Umbilical cord (tissue), 2 donors: ENCODE measurements around the gene HOATZ. TPM values are rescaled to one million over a fixed set of nuclear protein-coding genes. Genes with fewer than 3 reads are reported as not detected.

ENCODE experiments used
- DNase-seq: peaks from one replicate; pipeline ENCODE4 v3.0.0-alpha.2; 2015; ENCODE audit warnings: low spot score
- total RNA-seq: library from RNA; depleted of rRNA; stranded (reverse); fragments of >200 nt; gene quantifications from one replicate; pipeline ENCODE4 v1.2.3, GENCODE V29; 2014; ENCODE audit warnings: low replicate concordance; ENCODE audit not compliant: insufficient read depth

The HOATZ gene
- total RNA-seq, 1 donor from 2014 or later = 0.72 TPM

GRCh38 chr11:111549196-111549868 lies 34.8 kb downstream of the HOATZ start:
- peak; percentile 42 for DNase-seq

GRCh38 chr11:111549869-111550203 lies 35.3 kb downstream of the HOATZ start:
- peak; percentile 83 for DNase-seq

GRCh38 chr11:111550258-111550657 lies 35.7 kb downstream of the HOATZ start:
- DNase-seq = no peak

- DNase-seq = no peak
Observed at GRCh38 chr11:111554532-111554931, 40.0 kb downstream of the HOATZ start.

GRCh38 chr11:111555255-111555654 lies 40.7 kb downstream of the HOATZ start:
- DNase-seq = no peak

GRCh38 chr11:111557425-111558111 lies 43.0 kb downstream of the HOATZ start:
- peak; percentile 77 for DNase-seq

- no peak for DNase-seq
Observed at GRCh38 chr11:111559800-111560464, 45.4 kb downstream of the HOATZ start.

GRCh38 chr11:111560800-111561199 lies 46.2 kb downstream of the HOATZ start:
- DNase-seq = no peak

- DNase-seq = no peak
Observed at GRCh38 chr11:111561306-111561705, 46.7 kb downstream of the HOATZ start.

GRCh38 chr11:111561791-111562325 lies 47.3 kb downstream of the HOATZ start:
- no peak for DNase-seq

- no peak for DNase-seq
Observed at GRCh38 chr11:111562692-111563389, 48.3 kb downstream of the HOATZ start.

GRCh38 chr11:111565114-111565720 lies 50.6 kb downstream of the HOATZ start:
- DNase-seq = peak; percentile 75

GRCh38 chr11:111566324-111566723 lies 51.7 kb downstream of the HOATZ start:
- DNase-seq = no peak

- DNase-seq = no peak
Observed at GRCh38 chr11:111569476-111569875, 54.9 kb downstream of the HOATZ start.

- DNase-seq = no peak
Observed at GRCh38 chr11:111570796-111571195, 56.2 kb downstream of the HOATZ start.

GRCh38 chr11:111571829-111572501 lies 57.4 kb downstream of the HOATZ start:
- no peak for DNase-seq

GRCh38 chr11:111572581-111572980 lies 58.0 kb downstream of the HOATZ start:
- DNase-seq = no peak

- DNase-seq = no peak
Observed at GRCh38 chr11:111573821-111574249, 59.3 kb downstream of the HOATZ start.

- DNase-seq = no peak
Observed at GRCh38 chr11:111574373-111575225, 60.0 kb downstream of the HOATZ start.

GRCh38 chr11:111575740-111576139 lies 61.2 kb downstream of the HOATZ start:
- no peak for DNase-seq
